ENCODE results near the gene ADAMTS7. TPM values are rescaled to one million over a fixed set of nuclear protein-coding genes. Genes with fewer than 3 reads are reported as not detected.
"Not testable (repeated sequence)": the region's sequence is repeated elsewhere in the genome, so short reads cannot be mapped to it uniquely, and the experiment has no call there.

Gene ADAMTS7
- total and polyA plus RNA-seq, 2 of the 13 experiments (the other 11 are each of a cell fraction or from before 2014, with no cell fraction given): 0.09 to 0.12 TPM

DNA sequence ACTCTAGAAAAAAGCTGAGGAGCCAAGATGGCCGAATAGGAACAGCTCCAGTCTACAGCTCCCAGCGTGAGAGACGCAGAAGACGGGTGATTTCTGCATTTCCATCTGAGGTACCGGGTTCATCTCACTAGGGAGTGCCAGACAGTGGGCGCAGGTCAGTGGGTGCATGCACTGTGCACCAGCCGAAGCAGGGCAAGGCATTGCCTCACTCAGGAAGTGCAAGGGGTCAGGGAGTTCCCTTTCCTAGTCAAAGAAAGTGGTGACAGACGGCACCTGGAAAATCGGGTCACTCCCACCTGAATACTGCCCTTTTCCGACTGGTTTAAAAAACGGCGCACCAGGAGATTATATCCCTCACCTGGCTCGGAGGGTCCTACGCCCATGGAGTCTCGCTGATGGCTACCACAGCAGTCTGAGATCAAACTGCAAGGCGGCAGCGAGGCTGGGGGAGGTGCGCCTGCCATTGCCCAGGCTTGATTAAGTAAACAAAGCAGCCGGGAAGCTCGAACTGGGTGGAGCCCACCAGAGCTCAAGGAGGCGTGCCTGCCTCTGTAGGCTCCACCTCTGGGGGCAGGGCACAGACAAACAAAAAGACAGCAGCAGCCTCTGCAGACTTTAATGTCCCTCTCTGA lies 91.3 kb downstream of the ADAMTS7 start:
- peak overlapping the region; percentile 58; the same call in 1 of the 2 replicates for H3K4me2 ChIP-seq (ENCODE audit: low read depth, low read length)
- H3K9ac ChIP-seq (ENCODE audit: insufficient read depth, low read depth, low read length); intact Hi-C loops (cut with micrococcal nuclease; ENCODE audit: unreplicated experiment); H3K9me3 ChIP-seq (ENCODE audit: low read length); H2AFZ ChIP-seq (ENCODE audit: low read length); ATAC-seq; POLR2A ChIA-PET; H3K79me2 ChIP-seq (ENCODE audit: insufficient read depth, low read length); H3K36me3 ChIP-seq (replicated peaks in 1 of 2; ENCODE audit: control insufficient read depth in 1 of 2, insufficient read depth in 2 of 2, low read length in 2 of 2); CTCF ChIA-PET (ENCODE audit: low intra/inter-chr PET ratio, low total read pairs); H3K27ac ChIP-seq (ENCODE audit: extremely low read length, insufficient read depth, low read length); H3K27me3 ChIP-seq (ENCODE audit: control insufficient read depth in 1 of 2, insufficient read depth in 2 of 2, low read length in 2 of 2); FAIRE-seq; BruUV-seq (replicated peaks); H4K20me1 ChIP-seq (ENCODE audit: insufficient read depth, low read length); H3K4me1 ChIP-seq (ENCODE audit: insufficient read depth, low read length); TF ChIP-seq LCORL, FOXA1, SOX6 (IDR thresholded peaks at IDR 0.05): not testable (repeated sequence)
- DNase-seq (ENCODE audit: low spot score): peak; percentile 23
- in situ Hi-C loops (cut with HindIII; ENCODE audit: extremely low pct_ligation_motif_present, low pct_unique_long_range_greater_than_20kb): loop anchor here (10.0 kb wide), 1 partner anchor 415 kb away; no protein-coding TSS in a partner anchor
- peak overlapping the region in 2 of 3 experiments; percentile 38 to 52; a peak in 5 of 6 replicates for H3K4me3 ChIP-seq (replicated peaks in 1 of 3; ENCODE audit: insufficient read depth in 1 of 3, low read depth in 2 of 3, low read length in 3 of 3)
- 5% methylated on average over 12 of the region's 21 CpGs for WGBS (ENCODE audit: low lambda C conversion rate)
- TF ChIP-seq GATAD2A (CRISPR knock-in tag; IDR thresholded peaks at IDR 0.05): peak; percentile 60; the same call in 1 of the 2 replicates
- TF ChIP-seq LCORL (CRISPR knock-in tag; IDR thresholded peaks at IDR 0.05): 0 out of 2 replicates have a peak, but pooled peaks have one; percentile 22
- peak; percentile 27; the same call in 1 of the 2 replicates for TF ChIP-seq HNF4A (CRISPR knock-in tag; IDR thresholded peaks at IDR 0.05)
- TF ChIP-seq SAP130 (CRISPR knock-in tag; IDR thresholded peaks at IDR 0.05; ENCODE audit: low read depth): peak; percentile 45
- 0 out of 2 replicates have a peak, but pooled peaks have one; percentile 21 for TF ChIP-seq HDAC1 (CRISPR knock-in tag; IDR thresholded peaks at IDR 0.05)
- TF ChIP-seq, protein P1, sequence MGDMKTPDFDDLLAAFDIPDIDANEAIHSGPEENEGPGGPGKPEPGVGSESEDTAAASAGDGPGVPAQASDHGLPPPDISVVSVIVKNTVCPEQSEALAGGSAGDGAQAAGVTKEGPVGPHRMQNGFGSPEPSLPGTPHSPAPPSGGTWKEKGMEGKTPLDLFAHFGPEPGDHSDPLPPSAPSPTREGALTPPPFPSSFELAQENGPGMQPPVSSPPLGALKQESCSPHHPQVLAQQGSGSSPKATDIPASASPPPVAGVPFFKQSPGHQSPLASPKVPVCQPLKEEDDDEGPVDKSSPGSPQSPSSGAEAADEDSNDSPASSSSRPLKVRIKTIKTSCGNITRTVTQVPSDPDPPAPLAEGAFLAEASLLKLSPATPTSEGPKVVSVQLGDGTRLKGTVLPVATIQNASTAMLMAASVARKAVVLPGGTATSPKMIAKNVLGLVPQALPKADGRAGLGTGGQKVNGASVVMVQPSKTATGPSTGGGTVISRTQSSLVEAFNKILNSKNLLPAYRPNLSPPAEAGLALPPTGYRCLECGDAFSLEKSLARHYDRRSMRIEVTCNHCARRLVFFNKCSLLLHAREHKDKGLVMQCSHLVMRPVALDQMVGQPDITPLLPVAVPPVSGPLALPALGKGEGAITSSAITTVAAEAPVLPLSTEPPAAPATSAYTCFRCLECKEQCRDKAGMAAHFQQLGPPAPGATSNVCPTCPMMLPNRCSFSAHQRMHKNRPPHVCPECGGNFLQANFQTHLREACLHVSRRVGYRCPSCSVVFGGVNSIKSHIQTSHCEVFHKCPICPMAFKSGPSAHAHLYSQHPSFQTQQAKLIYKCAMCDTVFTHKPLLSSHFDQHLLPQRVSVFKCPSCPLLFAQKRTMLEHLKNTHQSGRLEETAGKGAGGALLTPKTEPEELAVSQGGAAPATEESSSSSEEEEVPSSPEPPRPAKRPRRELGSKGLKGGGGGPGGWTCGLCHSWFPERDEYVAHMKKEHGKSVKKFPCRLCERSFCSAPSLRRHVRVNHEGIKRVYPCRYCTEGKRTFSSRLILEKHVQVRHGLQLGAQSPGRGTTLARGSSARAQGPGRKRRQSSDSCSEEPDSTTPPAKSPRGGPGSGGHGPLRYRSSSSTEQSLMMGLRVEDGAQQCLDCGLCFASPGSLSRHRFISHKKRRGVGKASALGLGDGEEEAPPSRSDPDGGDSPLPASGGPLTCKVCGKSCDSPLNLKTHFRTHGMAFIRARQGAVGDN (CRISPR knock-in tag; IDR thresholded peaks at IDR 0.05): peak; percentile 46
- TF ChIP-seq SP5 (CRISPR knock-in tag; IDR thresholded peaks at IDR 0.05; ENCODE audit: borderline replicate concordance, low read depth): peak; percentile 42; the same call in 1 of the 2 replicates
- peak; percentile 79 for TF ChIP-seq FOXA1 (CRISPR knock-in tag; IDR thresholded peaks at IDR 0.05)
- TF ChIP-seq ZBTB7B (CRISPR knock-in tag; IDR thresholded peaks at IDR 0.05): 0 out of 2 replicates have a peak, but pooled peaks have one; percentile 19
- TF ChIP-seq NR2F6 (IDR thresholded peaks at IDR 0.05): peak; percentile 19; the same call in 1 of the 2 replicates
- 0 out of 2 replicates have a peak, but pooled peaks have one; percentile 40 for TF ChIP-seq NR2F6 (CRISPR knock-in tag; IDR thresholded peaks at IDR 0.05)
- TF ChIP-seq NR2C2 (CRISPR knock-in tag; IDR thresholded peaks at IDR 0.05; ENCODE audit: borderline replicate concordance): 0 out of 2 replicates have a peak, but pooled peaks have one; percentile 31
- peak; percentile 81 for TF ChIP-seq RARA (CRISPR knock-in tag; IDR thresholded peaks at IDR 0.05)
- 0 out of 2 replicates have a peak, but pooled peaks have one; percentile 13 for TF ChIP-seq SOX6 (CRISPR knock-in tag; IDR thresholded peaks at IDR 0.05)
- TF ChIP-seq, protein P2, sequence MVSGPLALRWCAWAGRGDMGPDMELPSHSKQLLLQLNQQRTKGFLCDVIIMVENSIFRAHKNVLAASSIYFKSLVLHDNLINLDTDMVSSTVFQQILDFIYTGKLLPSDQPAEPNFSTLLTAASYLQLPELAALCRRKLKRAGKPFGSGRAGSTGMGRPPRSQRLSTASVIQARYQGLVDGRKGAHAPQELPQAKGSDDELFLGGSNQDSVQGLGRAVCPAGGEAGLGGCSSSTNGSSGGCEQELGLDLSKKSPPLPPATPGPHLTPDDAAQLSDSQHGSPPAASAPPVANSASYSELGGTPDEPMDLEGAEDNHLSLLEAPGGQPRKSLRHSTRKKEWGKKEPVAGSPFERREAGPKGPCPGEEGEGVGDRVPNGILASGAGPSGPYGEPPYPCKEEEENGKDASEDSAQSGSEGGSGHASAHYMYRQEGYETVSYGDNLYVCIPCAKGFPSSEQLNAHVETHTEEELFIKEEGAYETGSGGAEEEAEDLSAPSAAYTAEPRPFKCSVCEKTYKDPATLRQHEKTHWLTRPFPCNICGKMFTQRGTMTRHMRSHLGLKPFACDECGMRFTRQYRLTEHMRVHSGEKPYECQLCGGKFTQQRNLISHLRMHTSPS (CRISPR knock-in tag; IDR thresholded peaks at IDR 0.05; ENCODE audit: low read depth): 0 out of 2 replicates have a peak, but pooled peaks have one; percentile 45
- TF ChIP-seq ETV5 (CRISPR knock-in tag; IDR thresholded peaks at IDR 0.05; ENCODE audit: borderline replicate concordance): peak; percentile 43; the same call in 1 of the 2 replicates
- peak; percentile 30; the same call in 1 of the 2 replicates for TF ChIP-seq ZNF350 (CRISPR knock-in tag; IDR thresholded peaks at IDR 0.05; ENCODE audit: borderline replicate concordance, low read depth)
